GF-D8 (cell line): ENCODE results near the gene MEIOC.
"Not testable (repeated sequence)": the region's sequence is repeated elsewhere in the genome, so short reads cannot be mapped to it uniquely, and the experiment has no call there.

Source experiments
- DNase-seq: peaks from one replicate; lab custom pipeline; 2025; lab: John Stamatoyannopoulos, UW

Gene MEIOC

DNA sequence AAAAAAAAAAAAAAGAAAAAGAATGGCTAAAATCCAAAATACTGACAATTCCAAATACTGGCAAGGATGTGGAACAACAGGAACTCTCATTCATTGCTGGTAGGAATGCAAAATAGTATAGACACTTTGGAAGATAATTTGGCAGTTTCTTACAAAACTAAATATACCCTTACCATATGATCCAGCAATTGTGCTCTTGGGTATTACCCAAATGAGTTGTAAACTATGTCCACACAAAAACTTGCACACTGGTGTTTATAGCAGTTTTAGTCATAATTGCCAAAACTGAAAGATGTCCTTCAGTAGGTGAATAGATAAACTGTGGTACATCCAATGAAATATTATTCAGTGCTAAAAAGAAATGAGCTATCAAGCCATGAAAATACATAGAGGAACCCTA, 8.5 kb upstream of the MEIOC start:
- DNase-seq = no peak

DNA sequence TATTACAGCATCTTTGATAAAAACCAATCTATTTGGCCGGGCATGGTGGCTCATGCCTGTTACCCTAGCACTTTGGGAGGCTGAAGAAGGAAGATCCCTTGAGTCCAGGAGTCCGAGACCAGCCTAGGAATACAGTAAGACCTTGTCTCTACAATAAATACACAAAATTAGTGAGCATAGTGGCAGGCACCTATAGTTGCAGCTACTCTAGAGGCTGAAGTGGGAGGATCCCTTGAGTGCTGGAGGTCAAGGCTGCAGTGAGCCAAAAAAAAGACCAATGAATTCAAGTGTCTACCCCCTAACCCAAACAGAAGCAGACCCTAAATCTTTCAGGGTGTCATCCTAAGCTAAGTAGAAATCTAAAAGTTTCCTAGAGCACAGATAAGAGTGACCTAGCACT, 7.3 kb upstream of the MEIOC start:
- no peak for DNase-seq

DNA sequence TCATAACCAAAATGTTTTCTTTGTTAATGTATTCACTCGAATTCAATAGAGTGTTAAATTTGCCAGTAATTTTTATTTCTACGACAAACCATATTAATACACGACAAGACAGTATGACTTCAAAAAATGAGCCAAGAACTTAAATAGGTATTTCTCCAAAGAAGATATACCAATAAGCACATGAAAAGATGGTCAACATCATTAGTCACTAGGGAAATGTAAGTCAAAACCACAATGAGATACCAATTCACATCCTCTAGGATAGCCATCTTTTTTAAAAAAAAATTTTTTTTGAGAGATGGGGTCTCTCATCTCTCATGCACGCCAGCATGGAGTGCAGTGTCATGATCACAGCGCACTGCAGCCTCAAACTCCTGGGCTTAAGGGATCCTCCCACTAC, 5.0 kb upstream of the MEIOC start:
- DNase-seq = no peak

GRCh38 chr17:44652727-44653126, 3.5 kb upstream of the MEIOC start:
- no peak for DNase-seq

- no peak for DNase-seq
These were observed 2.9 kb upstream of the MEIOC start for GRCh38 chr17:44653384-44653783.

DNA sequence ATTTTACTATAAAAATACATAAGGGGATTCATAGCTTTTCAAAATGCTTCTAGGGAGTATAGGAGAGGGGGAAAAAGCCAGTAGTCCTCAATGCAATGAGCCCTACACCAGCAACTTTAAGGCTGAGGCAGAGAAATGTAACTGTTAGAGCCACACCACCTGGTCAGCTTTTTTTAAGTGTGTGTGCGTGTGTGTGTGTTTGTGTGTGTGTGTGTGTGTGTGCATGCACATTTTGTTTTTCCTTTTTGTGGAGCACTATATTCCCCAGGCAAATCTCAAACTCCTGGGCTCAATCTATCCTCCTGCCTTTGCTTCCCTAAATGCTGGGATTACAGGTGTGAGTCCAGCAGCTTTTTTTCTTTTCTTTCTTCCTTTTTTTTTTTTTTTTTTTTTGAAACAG, 2.3 kb upstream of the MEIOC start:
- no peak for DNase-seq

DNA sequence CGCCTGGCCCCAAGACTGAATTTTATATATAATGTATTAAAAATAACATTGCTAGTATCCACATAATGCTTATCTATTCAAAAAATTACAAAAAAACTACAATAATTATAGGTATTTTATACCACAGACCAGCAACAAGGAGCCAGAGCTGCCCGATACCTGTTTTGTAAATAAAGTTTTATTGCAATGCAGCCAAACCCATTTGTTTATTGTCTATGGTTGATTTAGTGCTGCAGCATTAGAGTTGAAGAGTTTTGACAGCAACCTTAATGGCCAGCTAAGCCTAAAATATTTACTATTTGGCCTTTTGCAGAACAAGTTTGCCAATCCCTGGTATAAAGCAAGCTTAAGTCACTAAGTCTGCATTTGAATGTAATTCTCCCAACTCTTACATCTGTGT, 5.6 kb downstream of the MEIOC start:
- DNase-seq = no peak

DNA sequence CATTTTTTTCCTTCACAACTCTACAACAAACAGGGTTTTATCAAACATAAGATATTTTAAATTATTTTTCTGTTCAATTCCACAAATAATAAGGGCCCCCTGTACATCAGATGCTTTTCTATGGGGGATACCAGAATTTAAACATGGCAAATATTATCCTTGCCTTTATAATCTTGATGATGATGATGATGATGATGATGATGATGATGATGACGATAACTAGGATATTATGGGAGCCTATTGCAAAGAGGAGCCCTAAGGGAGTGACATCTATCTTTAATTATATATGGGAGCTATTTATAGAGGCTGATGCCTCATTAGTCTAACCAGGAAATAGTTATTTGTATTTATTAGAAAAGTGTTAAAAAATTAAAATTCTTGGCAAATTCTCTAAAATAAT, 6.8 kb downstream of the MEIOC start:
- DNase-seq = no peak

DNA sequence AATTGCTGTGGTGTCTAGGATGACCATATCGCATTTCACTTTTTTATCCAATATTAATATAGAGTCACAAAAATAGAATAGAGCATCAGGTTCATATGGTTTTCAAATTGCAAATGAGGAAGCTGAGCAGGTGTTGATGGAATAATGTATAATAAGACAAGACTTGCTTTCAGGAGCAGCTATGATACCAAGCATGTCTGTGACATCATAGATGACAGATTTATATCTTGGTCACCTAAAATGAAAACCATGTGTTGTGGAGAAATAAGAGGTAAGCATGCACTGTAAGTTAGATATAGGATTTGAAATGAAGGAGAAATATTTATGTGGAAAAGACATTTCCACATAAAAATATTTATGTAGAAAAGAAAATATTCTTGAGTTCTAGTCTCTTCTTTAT, 8.6 kb downstream of the MEIOC start:
- no peak for DNase-seq

- DNase-seq = no peak
These were observed 9.7 kb downstream of the MEIOC start for GRCh38 chr17:44666006-44666405.

GRCh38 chr17:44672479-44673093, 16.3 kb downstream of the MEIOC start:
- no peak for DNase-seq

GRCh38 chr17:44673893-44674292, 17.6 kb downstream of the MEIOC start:
- DNase-seq = no peak

DNA sequence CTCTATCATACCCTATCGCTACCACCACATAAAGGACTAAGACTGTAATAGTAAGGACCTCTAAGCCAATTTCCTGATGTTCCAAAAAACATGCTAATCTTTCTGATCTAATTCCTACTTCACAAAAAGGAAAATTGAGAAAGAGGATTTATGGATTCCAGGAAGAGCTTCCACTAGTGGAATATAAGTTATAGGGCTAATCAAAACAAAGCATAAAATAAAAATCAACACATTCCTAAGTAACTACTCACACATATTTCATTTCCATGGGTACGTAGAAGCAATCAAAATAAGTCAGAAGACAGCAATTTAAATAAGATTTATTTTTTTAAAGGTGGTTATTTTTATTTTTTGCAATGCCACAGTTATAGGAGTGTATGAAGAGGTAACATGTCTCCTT, 20.9 kb downstream of the MEIOC start:
- no peak for DNase-seq

DNA sequence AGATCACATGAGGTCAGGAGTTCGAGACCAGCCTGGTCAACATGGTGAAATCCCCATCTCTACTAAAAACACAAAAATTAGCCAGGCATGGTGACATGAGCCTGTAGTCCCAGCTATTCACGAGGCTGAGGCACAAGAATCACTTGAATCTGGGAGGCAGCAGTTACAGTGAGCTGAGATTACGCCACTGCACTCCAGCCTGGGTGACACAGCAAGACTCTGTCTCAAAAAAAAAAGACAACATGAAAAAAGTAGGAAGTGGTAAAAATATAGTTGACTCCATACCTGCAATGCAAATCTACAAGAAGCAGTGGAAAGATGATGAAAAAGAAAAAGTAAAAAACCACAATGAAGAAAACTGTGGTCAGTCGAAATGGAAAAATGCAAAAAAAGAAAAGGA, 27.0 kb downstream of the MEIOC start:
- DNase-seq = peak; percentile 86

DNA sequence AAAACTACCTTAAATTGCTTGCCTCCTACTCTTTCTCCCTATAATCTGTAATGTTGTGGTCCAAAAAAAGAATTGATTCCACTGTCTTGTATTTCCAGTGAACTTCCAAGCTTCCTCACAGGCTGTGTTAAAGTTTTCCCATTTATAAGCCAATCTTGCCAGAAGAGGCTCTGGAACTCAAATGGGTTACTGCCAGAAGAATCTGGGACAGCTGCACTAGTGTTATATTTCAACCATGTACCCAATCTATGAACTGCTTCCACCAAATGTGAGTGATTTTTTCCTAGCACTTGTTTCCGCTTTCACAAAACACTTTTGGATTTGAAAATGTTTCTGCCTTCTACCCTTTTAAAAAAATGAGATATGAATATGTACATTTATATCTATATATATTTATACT, 31.5 kb downstream of the MEIOC start:
- no peak for DNase-seq

- no peak for DNase-seq
These were observed 31.9 kb downstream of the MEIOC start for GRCh38 chr17:44688200-44688599.

DNA sequence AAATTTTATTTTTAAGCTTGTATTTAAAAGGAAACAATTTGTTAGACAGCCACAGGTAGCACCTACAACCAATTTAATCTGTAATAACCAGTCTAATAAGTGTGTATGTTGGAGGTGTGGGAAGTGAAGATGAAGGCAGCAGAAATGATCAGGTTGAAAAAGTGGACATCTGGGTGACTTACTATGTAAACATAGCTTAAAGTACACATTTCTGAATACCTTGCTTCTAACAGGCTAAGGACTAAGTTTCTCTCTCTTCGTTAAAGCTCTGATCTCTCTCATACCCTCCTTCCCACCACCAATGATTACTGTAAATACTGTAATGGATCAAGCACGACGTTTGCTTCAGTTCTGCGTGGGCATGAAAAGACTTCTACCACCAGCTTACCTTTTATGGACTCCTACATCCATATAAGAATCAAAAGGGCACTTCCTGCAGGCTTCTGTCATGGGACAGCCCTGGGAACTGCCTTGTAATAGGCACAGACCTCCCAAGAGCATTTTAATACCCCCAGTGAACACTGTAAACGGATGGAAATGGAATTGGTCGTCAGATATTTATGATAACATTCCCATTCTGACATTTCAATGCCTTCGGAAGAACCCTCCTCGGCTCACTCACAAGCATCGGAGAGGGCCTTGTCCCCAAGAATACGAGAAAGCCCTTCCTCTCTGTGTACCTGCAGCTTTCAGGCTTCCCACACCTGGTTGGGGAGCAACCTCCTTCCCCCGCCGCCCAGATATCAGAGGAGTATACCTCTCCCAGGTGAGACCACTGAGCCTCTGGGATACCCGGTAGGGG, 32.6 kb downstream of the MEIOC start:
- DNase-seq = no peak

DNA sequence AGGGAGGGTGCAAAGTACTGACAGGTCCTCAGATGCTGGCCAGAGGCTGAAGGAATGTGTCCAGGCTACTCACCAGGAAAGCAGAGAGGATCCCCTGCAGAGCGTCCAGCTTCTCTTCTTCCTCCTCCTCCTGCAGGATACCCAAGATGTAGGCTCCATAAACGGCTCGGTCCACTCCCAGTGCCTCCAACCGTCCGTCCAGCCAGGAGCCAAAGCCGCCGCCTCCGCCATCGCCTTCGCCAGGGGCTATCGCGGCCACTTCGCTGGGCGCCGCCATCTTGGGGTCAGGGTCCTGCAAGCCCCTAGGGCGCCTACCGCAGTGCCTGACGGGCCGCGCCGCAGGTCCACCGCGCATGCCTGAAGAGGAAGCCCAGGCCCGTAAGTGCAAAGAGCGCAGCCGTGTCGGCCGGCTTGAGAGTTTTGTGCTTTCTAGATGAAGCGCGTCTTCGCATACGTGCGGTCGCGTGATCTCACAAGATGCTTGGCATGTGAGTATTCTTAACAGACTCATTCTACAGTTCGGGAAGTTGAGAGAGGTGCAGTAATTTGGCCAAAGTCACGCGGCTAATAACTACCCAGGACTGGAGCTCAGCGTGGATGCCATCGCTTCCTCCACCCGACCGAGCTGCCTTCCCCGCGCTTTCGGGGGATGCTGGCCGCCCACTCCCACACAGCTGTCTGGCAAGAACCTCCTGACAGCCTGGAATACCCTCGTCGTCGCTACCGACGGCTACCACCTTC, 33.4 kb downstream of the MEIOC start, which contains the start of gene CCDC43:
TSS of gene CCDC43 (minus strand) at position 300 of the 741 bp plus-strand sequence. CDS start at position 277, 23 bp downstream.
- DNase-seq = peak; percentile 78

- peak; percentile 82 for DNase-seq
These were observed 34.6 kb downstream of the MEIOC start for GRCh38 chr17:44690746-44691306.

- DNase-seq = no peak
These were observed 37.3 kb downstream of the MEIOC start for GRCh38 chr17:44693609-44694008.

DNA sequence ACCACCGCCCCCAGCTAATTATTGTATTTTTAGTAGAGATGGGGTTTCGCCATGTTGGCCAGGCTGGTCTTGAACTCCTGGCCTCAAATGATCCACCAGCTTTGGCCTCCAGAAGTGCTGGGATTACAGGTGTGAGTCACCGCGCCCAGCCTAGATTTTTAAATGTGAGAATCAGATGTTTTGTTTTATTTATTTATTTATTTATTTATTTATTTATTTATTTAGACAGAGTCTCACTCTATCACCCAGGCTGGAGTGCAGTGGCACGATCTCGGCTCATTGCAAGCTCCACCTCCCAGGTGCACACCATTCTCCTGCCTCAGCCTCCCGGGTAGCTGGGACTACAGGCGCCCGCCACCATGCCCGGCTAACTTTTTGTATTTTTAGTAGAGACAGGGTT, 44.0 kb downstream of the MEIOC start:
- not testable (repeated sequence) for DNase-seq

GRCh38 chr17:44707755-44708400, 51.6 kb downstream of the MEIOC start:
- no peak for DNase-seq
